HG03097 (cell line): ENCODE results near the gene PFAS.

Experiments
- ATAC-seq: cut with Tn5 transposase; IDR thresholded peaks from one replicate; pipeline ENCODE4 v1.9.1; 2021; ENCODE audit not compliant: unreplicated experiment, low FRiP score

Gene PFAS

DNA sequence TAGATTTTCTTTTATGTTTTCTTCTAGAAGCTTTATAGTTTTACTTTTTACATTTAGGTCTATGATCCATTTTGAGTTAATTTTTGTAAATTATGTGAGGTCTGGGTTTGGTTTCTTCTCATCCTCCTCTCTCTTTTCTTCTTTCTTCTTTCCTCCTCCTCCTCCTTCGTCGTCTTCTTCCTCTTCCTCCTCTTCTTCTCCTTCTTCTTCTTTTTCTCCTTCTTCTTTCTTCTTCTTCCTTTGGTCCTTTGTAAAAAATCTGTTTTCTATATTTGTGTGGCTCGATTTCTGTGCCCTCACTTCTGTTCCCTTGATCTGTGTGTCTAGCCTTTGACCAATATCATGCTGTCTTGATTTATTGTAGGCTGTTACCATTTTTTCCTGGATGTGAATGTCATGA is 51.1 kb downstream of the PFAS start:
- ATAC-seq, result no peak

DNA sequence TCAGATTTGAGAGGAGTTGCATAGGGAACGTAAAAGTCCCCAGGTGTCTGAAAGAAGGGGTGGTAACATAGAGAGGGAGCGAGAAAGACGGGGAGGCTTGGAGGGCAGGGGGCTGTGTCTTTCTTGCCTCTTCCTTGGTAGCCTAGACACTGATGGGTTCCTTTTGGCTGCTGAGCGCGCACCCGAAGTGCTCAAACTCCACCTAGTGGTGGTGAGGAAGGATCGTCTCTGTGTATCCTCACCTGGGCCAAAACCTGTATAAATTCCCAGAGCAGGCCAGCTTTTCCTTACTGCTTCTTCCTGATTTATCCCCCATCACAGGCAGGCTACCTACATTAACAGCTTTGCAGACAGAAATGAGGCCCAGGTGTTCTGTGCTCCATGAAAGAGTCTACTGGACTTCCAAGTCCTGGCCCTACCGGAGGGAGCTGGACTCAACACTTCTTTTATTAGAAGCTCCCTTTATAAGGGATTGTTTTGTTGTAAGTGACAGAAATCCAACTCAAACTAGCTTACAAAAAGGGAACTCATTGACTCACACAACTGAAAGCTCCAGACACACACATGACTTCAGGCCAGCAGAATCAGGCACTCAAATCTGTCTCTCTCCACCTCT is 51.6 kb downstream of the PFAS start:
- peak; percentile 67 for ATAC-seq

DNA sequence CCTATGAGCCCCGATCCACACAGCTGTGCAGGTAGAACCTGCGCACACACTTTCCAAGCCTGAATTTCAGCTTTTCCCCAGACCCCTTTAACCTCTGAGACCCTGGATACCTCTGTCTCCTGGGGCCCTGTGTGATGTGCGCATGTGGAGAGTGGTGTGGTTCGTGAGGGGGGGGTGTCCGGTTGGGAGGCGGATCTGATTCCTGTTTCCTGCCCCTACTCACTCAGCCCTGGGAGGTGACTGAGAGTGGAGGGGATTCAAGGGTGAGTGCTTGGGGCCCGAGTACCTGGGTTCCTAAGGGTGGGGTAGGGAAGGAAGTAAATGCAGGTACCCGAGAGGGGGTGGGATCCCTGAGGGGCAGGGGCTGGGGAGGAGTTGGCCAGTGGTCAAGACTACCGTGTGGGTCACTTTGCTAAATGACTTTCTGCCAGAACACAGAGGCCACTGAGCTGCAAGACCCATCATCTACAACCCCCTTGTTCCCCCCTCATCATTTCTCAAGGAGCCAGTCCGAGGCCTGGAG is 61.6 kb downstream of the PFAS start:
- no peak for ATAC-seq

DNA sequence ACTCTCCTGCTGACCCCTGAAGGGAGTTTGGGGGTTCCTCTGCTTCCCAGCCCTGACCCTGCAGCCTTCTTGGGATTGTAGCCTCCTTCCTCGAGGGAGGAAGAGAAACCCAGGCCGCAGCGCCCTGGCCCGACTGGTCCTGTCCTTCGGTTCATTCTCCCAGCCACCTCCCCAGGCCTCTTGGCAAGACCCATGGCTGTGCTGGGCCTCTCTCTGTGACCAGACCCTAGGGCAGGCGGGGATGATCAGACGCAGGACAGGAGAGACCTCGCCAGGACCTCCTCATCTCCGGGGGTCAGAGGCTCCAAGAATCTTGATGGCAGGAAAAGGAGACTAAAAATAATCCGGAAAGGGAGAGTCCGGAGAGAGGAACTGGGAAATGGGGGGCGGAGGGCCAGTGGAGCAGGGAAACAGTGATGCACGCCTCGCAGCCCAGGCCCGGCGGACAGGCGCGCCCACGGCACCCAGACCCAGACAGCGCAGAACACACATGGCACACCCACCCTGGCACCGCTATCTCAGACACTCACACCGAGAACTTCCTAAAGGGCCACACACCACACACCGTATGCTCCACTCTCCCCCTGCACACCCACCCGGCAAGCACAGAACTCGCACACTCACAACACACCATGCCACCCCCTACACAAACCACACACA is 62.2 kb downstream of the PFAS start:
- no peak for ATAC-seq

DNA sequence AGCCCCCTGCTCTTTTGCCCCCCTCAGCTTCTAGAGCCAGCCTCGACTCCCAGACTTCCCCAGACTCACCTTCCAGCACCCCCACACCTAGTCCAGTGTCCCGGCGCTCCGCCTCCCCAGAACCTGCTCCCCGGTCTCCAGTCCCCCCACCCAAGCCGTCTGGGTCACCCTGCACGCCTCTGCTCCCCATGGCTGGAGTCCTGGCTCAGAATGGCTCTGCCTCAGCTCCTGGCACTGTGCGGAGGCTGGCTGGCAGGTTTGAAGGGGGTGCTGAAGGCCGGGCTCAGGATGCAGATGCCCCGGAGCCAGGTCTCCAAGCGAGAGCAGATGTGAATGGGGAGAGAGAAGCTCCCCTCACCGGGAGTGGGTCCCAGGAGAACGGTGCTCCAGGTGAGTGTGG is 63.2 kb downstream of the PFAS start:
- ATAC-seq, result no peak

DNA sequence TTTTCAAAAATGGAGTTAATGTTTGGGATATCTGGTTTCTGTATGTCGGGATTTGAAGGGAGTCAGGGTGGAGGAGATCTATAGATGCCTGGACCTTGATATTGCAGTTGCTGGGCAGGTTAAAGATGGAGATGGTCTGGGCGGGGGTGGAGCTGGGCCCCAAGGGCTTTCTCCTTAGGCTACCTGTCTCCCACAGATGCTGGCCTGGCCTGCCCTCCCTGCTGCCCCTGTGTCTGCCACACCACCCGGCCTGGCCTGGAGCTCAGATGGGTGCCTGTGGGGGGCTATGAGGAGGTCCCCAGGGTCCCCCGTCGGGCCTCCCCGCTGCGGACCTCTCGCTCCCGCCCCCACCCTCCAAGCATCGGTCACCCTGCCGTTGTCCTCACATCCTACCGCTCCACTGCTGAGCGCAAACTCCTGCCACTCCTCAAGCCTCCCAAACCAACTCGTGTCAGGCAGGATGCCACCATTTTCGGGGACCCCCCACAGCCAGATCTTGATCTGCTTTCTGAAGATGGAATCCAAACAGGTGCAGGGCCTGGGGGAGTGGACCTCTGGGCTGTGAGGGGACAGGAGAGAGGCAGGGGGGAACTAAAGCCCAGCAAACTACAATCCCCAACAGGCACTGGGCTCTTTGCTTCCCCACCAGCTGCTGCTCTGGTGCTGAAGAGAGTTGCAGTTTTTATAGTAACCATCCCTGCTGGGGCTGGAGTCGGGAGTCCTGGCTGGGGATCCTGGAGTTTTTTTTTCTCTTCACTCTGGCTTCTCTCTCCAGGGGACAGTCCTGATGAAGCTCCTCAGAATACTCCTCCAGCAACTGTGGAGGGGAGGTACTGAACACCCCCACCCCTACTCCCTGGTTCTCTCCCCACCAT is 63.9 kb downstream of the PFAS start:
- no peak for ATAC-seq

DNA sequence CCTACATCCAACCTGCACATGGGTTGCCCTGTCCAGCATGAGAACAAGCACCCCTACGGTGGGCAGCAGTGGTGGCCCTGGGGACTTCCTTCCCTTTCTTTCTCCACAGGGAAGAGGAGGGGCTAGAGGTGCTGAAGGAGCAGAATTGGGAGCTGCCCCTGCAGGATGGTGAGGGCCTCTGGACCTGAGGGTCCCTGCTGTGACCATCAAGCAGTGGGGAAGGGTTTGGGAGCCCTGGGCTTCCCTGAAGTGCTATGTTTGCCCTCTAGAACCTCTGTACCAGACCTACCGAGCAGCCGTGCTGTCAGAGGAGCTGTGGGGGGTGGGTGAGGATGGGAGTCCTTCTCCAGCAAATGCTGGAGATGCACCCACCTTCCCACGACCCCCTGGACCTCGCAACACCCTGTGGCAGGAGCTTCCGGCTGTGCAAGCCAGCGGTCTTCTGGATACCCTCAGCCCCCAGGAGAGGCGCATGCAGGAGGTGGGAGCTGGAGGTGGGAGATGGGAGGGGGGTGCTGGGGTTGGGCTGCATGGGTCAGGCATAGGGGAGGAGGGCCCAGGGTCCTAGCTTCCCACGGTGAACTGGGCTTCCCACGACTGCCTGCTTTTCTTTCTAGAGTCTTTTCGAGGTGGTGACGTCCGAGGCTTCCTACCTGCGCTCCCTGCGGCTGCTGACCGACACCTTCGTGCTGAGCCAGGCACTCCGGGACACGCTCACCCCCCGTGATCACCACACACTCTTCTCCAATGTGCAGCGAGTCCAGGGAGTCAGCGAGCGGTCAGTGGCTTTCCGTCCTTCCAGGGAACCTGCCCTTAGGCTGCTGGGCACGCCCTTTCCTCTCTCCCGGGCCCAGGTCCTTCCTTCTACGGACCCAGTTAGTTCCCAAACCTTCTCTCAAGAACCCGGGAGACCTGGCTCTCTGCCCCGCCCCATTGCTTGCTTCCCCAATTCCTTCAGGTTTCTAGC is 66.0 kb downstream of the PFAS start:
- no peak for ATAC-seq

DNA sequence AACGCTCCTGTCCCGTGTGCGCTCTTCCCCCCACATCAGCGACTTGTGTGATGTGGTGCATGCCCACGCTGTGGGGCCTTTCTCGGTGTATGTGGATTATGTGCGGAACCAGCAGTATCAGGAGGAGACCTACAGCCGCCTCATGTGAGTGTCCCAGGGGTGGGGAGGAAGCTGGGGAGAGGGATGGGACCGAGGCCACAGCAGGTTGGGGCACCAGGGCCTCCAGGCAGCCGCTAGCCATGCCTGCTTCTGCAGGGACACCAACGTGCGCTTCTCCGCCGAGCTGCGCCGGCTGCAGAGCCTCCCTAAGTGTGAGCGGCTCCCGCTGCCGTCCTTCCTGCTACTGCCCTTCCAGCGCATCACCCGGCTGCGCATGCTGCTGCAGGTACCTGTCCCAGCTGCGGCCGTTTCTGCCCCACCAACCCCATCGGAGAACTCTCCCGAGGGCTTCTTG is 66.7 kb downstream of the PFAS start:
- no peak for ATAC-seq

DNA sequence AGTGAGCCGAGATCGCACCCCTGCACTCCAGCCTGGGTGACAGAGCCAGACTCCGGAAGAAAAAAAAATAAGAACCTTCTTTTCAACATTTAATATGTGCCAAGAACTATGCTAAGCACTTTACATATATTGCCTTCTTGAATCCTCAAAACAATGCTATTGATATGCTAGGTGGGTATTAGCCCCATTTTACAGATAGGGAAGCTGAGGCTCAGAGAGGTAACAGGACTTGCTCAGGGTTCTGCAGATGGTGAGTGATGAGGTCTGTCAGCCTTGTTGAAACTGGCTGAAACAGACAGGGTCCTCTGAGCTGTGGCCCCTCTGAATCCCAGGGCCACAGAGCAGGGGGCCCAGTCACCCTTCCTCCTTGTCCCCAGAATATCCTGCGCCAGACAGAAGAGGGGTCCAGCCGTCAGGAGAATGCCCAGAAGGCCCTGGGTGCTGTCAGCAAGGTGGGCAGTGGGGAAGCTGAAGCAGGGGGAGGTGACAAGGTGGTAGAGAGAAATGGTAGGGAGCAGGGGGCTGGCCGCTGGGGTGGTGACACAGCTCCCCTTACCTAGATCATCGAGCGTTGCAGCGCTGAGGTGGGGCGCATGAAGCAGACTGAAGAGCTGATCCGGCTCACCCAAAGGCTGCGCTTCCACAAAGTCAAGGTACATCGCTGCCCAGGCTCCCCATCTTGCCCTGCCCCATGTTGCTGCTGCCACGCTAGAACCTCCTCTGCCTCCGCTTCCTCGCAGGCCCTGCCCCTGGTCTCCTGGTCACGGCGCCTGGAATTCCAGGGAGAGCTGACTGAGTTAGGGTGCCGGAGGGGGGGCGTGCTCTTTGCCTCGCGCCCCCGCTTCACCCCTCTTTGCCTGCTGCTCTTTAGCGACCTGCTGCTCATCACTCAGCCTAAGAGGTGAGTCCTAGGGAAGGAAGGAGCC is 69.2 kb downstream of the PFAS start:
- no peak for ATAC-seq
